Ovary (tissue), 9 donors: ENCODE data around the gene SLC33A1. TPM values are rescaled to one million over a fixed set of nuclear protein-coding genes. Genes with fewer than 3 reads are reported as not detected.

Source experiments
- DNase-seq, 5 donors: peaks; one replicate each; pipeline ENCODE4 v3.0.0-alpha.2; 2019 to 2020
- H3K27ac ChIP-seq, 2 donors: fragments of 200-600 bp; one replicate each; pipeline versions ENCODE4 v1.5.1 to v1.8.0; 2019 to 2022
- H3K27me3 ChIP-seq: fragments of 200-600 bp; one replicate; pipeline ENCODE4 v1.8.0; 2022
- H3K36me3 ChIP-seq: fragments of 200-600 bp; sonication (generic); one replicate; pipeline ENCODE4 v1.5.1; 2019
- H3K4me1 ChIP-seq: one replicate; pipeline ENCODE4 v1.8.1; 2013; ENCODE audit warnings: mild to moderate bottlenecking, moderate library complexity; ENCODE audit not compliant: insufficient read depth
- H3K4me3 ChIP-seq: fragments of 200-600 bp; sonication (generic); one replicate; pipeline ENCODE4 v1.5.1; 2017
- H3K9me3 ChIP-seq, 2 donors: fragments of 200-600 bp in 1 of 2; sonication (generic) in 1 of 2; one replicate each; pipeline versions ENCODE4 v1.5.1 to v1.8.1; 2013 to 2019; ENCODE audit warnings: mild to moderate bottlenecking in 1 of 2, moderate library complexity in 1 of 2
- CTCF ChIP-seq, 3 donors: fragments of 450-650 bp in 2 of 3; fragments of 200-600 bp in 1 of 3; IDR thresholded peaks; one replicate each; pipeline versions ENCODE4 v1.5.1 to v1.8.0; 2016 to 2022; ENCODE audit warnings: antibody characterized with exemption in 3 of 3, mild to moderate bottlenecking in 1 of 3
- EP300 ChIP-seq: sonication (generic); formaldehyde crosslinking; IDR thresholded peaks from one replicate; pipeline ENCODE4 v1.6.1; 2017; ENCODE audit warnings: antibody characterized with exemption
- POLR2A ChIP-seq: fragments of 450-650 bp; IDR thresholded peaks from one replicate; pipeline ENCODE4 v1.6.1; 2017; ENCODE audit warnings: antibody characterized with exemption, mild to moderate bottlenecking, moderate library complexity
- WGBS, 3 donors: extraction: QIAGEN DNeasy Blood & Tissue Kit in 1 of 3; methylation state at CpG; one replicate each; pipeline versions ENCODE4 v1.1.5 to v1.1.7; 2013 to 2017; 5-methylcytosine and 5-hydroxymethylcytosine counted together
- intact Hi-C, 4 donors: fragments of 100-400 bp; cut with DNase I; formaldehyde crosslinking; loops; one replicate each; pipeline versions ENCODE4 v1.11.0 to v1.15.1; 2022 to 2023
- polyA plus RNA-seq, 2 donors: library from polyadenylated mRNA; stranded (reverse); fragments of 200-250 nt in 1 of 2; fragments of 350-450 nt in 1 of 2; fragmentation: Illumina TruSeq in 1 of 2; extraction: RNeasy Lipid Tissue Mini Kit (QIAGEN cat#74804) in 1 of 2; gene quantifications; one replicate each; pipeline ENCODE4 v1.2.3, GENCODE V29; 2013 to 2014
- total RNA-seq, 7 donors: library from RNA; depleted of rRNA in 2 of 7; stranded (reverse); fragments of >200 nt in 2 of 7; fragmentation: NEBNext Ultra II Directional in 3 of 7; extraction: Animal tissue kit (Norgen Biotek cat#: 25700) in 3 of 7; gene quantifications; one replicate each; pipeline versions ENCODE4 v1.1.0 to v1.2.4, GENCODE V29; 2016 to 2023
- donor health status: DM: no; HTN: no; CAD: no; lungs with moderate emphysema.
- donor health status: DM: no; HTN: no; CAD: no.
- donor health status: Bipolar disorder and iron deficiency.
- donor health status: DM: yes; HTN: yes; CAD: no.
- donor health status: DM: no; HTN: no; CAD: no.
- donor health status: DM: yes; HTN: yes; CAD: no.

SLC33A1 gene
- total and polyA plus RNA-seq, 9 donors: 10.9 to 35.4 (median 23.7) TPM

GRCh38 chr3:155791190-155791589, 63.0 kb downstream of the SLC33A1 start:
- H3K4me1 ChIP-seq: no peaks in the 10 kb centered on the region
- intact Hi-C loops: no loop called here
- TF ChIP-seq CTCF (IDR thresholded peaks at IDR 0.05): no peak
- no peak for TF ChIP-seq POLR2A
- TF ChIP-seq EP300: no peak
- no peak overlapping the region for H3K4me3 ChIP-seq
- DNase-seq: no peak
- H3K9me3 ChIP-seq: no peaks in the 10 kb centered on the region
- no peaks in the 10 kb centered on the region for H3K27me3 ChIP-seq
- no peak overlapping the region for H3K27ac ChIP-seq
- no peaks in the 10 kb centered on the region for H3K36me3 ChIP-seq
- WGBS, 3 donors: 95 to 100% (median 99%) methylated on average over 2 of the region's 2 CpGs

GRCh38 chr3:155790272-155790925, 63.8 kb downstream of the SLC33A1 start:
- no peaks in the 10 kb centered on the region for H3K36me3 ChIP-seq
- intact Hi-C loops: no loop called here
- TF ChIP-seq CTCF (IDR thresholded peaks at IDR 0.05) (no peak), POLR2A (no peak)

GRCh38 chr3:155785662-155786295, 68.4 kb downstream of the SLC33A1 start:
- Histone ChIP-seq H3K9me3 (peaks cover 0 to 8% of the 10 kb centered on the region in 2 donors), H3K27ac (no peak overlapping the region), H3K4me3 (no peak overlapping the region), H3K36me3 (no peaks in the 10 kb centered on the region), H3K27me3 (no peaks in the 10 kb centered on the region), H3K4me1 (no peaks in the 10 kb centered on the region)
- intact Hi-C loops: no loop called here
- no peak for DNase-seq
- TF ChIP-seq CTCF (IDR thresholded peaks at IDR 0.05) (no peak), EP300 (no peak), POLR2A (no peak)

More at GRCh38 chr3:155790272-155790925, 63.8 kb downstream of the SLC33A1 start:
- no peak for DNase-seq
- no peak overlapping the region for H3K27ac ChIP-seq
- H3K27me3 ChIP-seq: no peaks in the 10 kb centered on the region
- no peak overlapping the region for H3K4me3 ChIP-seq
- H3K4me1 ChIP-seq: no peaks in the 10 kb centered on the region
- H3K9me3 ChIP-seq: no peaks in the 10 kb centered on the region
- 74 to 83% (median 83%) methylated on average over 4 of the region's 4 CpGs for WGBS, 3 donors

- TF ChIP-seq POLR2A (no peak), CTCF (IDR thresholded peaks at IDR 0.05) (no peak)
- 93 to 99% (median 97%) methylated on average over 1 of the region's 1 CpG for WGBS, 3 donors
- DNase-seq: no peak
- no peak overlapping the region for H3K27ac ChIP-seq
- H3K36me3 ChIP-seq: no peaks in the 10 kb centered on the region
- H3K9me3 ChIP-seq: peaks cover 0 to 8% of the 10 kb centered on the region in 2 donors
- intact Hi-C loops: no loop called here
- no peaks in the 10 kb centered on the region for H3K4me1 ChIP-seq
- H3K27me3 ChIP-seq: no peaks in the 10 kb centered on the region
- H3K4me3 ChIP-seq: no peak overlapping the region
These were observed 71.8 kb downstream of the SLC33A1 start for GRCh38 chr3:155782390-155782953.
